ENCODE results near the gene TPSB2. TPM values are rescaled to one million over a fixed set of nuclear protein-coding genes. Genes with fewer than 3 reads are reported as not detected.

The TPSB2 gene
- total and polyA plus RNA-seq, 2 donors (not counting 1 experiment from before 2014, with no cell fraction given): not detected

- H2AFZ ChIP-seq (ENCODE audit: low read length): no peak overlapping the region
- H3K9ac ChIP-seq (ENCODE audit: insufficient read depth, low read length): peak overlapping the region; percentile 70
Observed at GRCh38 chr16:1182316-1182671, 47.7 kb downstream of the TPSB2 start.

GRCh38 chr16:1181404-1182315 lies 48.3 kb downstream of the TPSB2 start:
- H2AFZ ChIP-seq (ENCODE audit: low read length): no peak overlapping the region
- H3K79me2 ChIP-seq (ENCODE audit: control insufficient read depth, insufficient read depth, low read length): no peaks in the 10 kb centered on the region
- peaks cover 9% of the 10 kb centered on the region for H3K4me1 ChIP-seq (ENCODE audit: control insufficient read depth, extremely low read depth, insufficient read depth, low read length)
- DNase-seq (ENCODE audit: low read depth in 2 of 2): peak in 1 of 2 donors; percentile 32
- H3K4me2 ChIP-seq (ENCODE audit: extremely low read depth, insufficient read depth, low read length): no peak overlapping the region
- TF ChIP-seq CTCF (conservative IDR thresholded peaks at IDR 0.05 in 1 of 2, IDR thresholded peaks at IDR 0.05 in 1 of 2; ENCODE audit: low read depth in 1 of 2, low read length in 2 of 2) (peak in 1 of 2 donors; percentile 11), EZH2 (IDR thresholded peaks at IDR 0.05; ENCODE audit: low read length, missing control alignments) (no peak)
- H3K9me3 ChIP-seq (ENCODE audit: control insufficient read depth, insufficient read depth, low read depth, low read length): no peaks in the 10 kb centered on the region
- H3K9ac ChIP-seq (ENCODE audit: insufficient read depth, low read length): peak overlapping the region; percentile 27
- H4K20me1 ChIP-seq (ENCODE audit: control insufficient read depth, extremely low read depth, insufficient read depth, low read length): no peaks in the 10 kb centered on the region
- no peaks in the 10 kb centered on the region for H3K36me3 ChIP-seq (ENCODE audit: control insufficient read depth, insufficient read depth, low read length)
- H3K27ac ChIP-seq (ENCODE audit: insufficient read depth, low read length): no peak overlapping the region
- no peak overlapping the region for H3K4me3 ChIP-seq (replicated peaks in 1 of 4; ENCODE audit: control extremely low read depth in 1 of 4, insufficient read depth in 1 of 4, low read depth in 3 of 4, low read length in 4 of 4)
- no peaks in the 10 kb centered on the region for H3K27me3 ChIP-seq (ENCODE audit: control insufficient read depth, insufficient read depth, low read length)

More at GRCh38 chr16:1182316-1182671, 47.7 kb downstream of the TPSB2 start:
- Histone ChIP-seq H3K27me3 (ENCODE audit: control insufficient read depth, insufficient read depth, low read length) (no peaks in the 10 kb centered on the region), H3K4me3 (replicated peaks in 1 of 4; ENCODE audit: control extremely low read depth in 1 of 4, insufficient read depth in 1 of 4, low read depth in 3 of 4, low read length in 4 of 4) (no peak overlapping the region), H3K27ac (ENCODE audit: insufficient read depth, low read length) (peak overlapping the region; percentile 38), H3K36me3 (ENCODE audit: control insufficient read depth, insufficient read depth, low read length) (no peaks in the 10 kb centered on the region), H3K79me2 (ENCODE audit: control insufficient read depth, insufficient read depth, low read length) (no peaks in the 10 kb centered on the region), H3K4me1 (ENCODE audit: control insufficient read depth, extremely low read depth, insufficient read depth, low read length) (peaks cover 9% of the 10 kb centered on the region), H3K4me2 (ENCODE audit: extremely low read depth, insufficient read depth, low read length) (peak overlapping the region; percentile 23), H4K20me1 (ENCODE audit: control insufficient read depth, extremely low read depth, insufficient read depth, low read length) (no peaks in the 10 kb centered on the region), H3K9me3 (ENCODE audit: control insufficient read depth, insufficient read depth, low read depth, low read length) (no peaks in the 10 kb centered on the region)
- TF ChIP-seq EZH2 (IDR thresholded peaks at IDR 0.05; ENCODE audit: low read length, missing control alignments) (no peak), CTCF (conservative IDR thresholded peaks at IDR 0.05 in 1 of 2, IDR thresholded peaks at IDR 0.05 in 1 of 2; ENCODE audit: low read depth in 1 of 2, low read length in 2 of 2) (no peak)
- DNase-seq (ENCODE audit: low read depth in 2 of 2): peak; percentile 80 to 92

GRCh38 chr16:1180549-1181403 lies 49.2 kb downstream of the TPSB2 start:
- no peaks in the 10 kb centered on the region for H3K27me3 ChIP-seq (ENCODE audit: control insufficient read depth, insufficient read depth, low read length)
- no peaks in the 10 kb centered on the region for H4K20me1 ChIP-seq (ENCODE audit: control insufficient read depth, extremely low read depth, insufficient read depth, low read length)
- no peak for DNase-seq (ENCODE audit: low read depth in 2 of 2)
- H3K4me2 ChIP-seq (ENCODE audit: extremely low read depth, insufficient read depth, low read length): no peak overlapping the region
- no peak overlapping the region for H3K4me3 ChIP-seq (replicated peaks in 1 of 4; ENCODE audit: control extremely low read depth in 1 of 4, insufficient read depth in 1 of 4, low read depth in 3 of 4, low read length in 4 of 4)
- H3K9me3 ChIP-seq (ENCODE audit: control insufficient read depth, insufficient read depth, low read depth, low read length): no peaks in the 10 kb centered on the region
- no peak overlapping the region for H3K27ac ChIP-seq (ENCODE audit: insufficient read depth, low read length)
- no peaks in the 10 kb centered on the region for H3K79me2 ChIP-seq (ENCODE audit: control insufficient read depth, insufficient read depth, low read length)
- H2AFZ ChIP-seq (ENCODE audit: low read length): no peak overlapping the region
- peaks cover 9% of the 10 kb centered on the region for H3K4me1 ChIP-seq (ENCODE audit: control insufficient read depth, extremely low read depth, insufficient read depth, low read length)
- H3K9ac ChIP-seq (ENCODE audit: insufficient read depth, low read length): no peak overlapping the region
- H3K36me3 ChIP-seq (ENCODE audit: control insufficient read depth, insufficient read depth, low read length): no peaks in the 10 kb centered on the region
- no peak for TF ChIP-seq CTCF (conservative IDR thresholded peaks at IDR 0.05 in 1 of 2, IDR thresholded peaks at IDR 0.05 in 1 of 2; ENCODE audit: low read depth in 1 of 2, low read length in 2 of 2)
- TF ChIP-seq EZH2 (IDR thresholded peaks at IDR 0.05; ENCODE audit: low read length, missing control alignments): no peak

Data from fibroblast of lung (primary cell).